H9 (cell line): ENCODE data around the gene LY6G5B. TPM values are rescaled to one million over a fixed set of nuclear protein-coding genes. Genes with fewer than 3 reads are reported as not detected.
A peak's percentile ranks its signal among the peaks of the same experiment; 100 is the strongest.

Experiments used
- DNase-seq: peaks from one replicate; pipeline ENCODE4 v3.0.0-alpha.2; 2017
- H2AFZ ChIP-seq: one replicate; pipeline ENCODE4 v1.6.1; 2013; ENCODE audit warnings: mild to moderate bottlenecking, low read length, control low read depth, moderate library complexity
- H2AK5ac ChIP-seq: 2 replicates; pipeline ENCODE4 v1.6.1; 2013; ENCODE audit warnings: low read length, control low read depth, mixed read lengths; ENCODE audit not compliant: insufficient read length
- H2BK120ac ChIP-seq: one replicate; pipeline ENCODE4 v1.6.1; 2013; ENCODE audit warnings: low read depth, mild to moderate bottlenecking, low read length, control low read depth, inconsistent platforms; ENCODE audit not compliant: poor library complexity, severe bottlenecking
- H2BK12ac ChIP-seq: 2 replicates; pipeline ENCODE4 v1.6.1; 2013; ENCODE audit warnings: low read length, control low read depth, mixed read lengths, low read depth; ENCODE audit not compliant: insufficient read length
- H2BK15ac ChIP-seq: 2 replicates; pipeline ENCODE4 v1.6.1; 2013; ENCODE audit warnings: low read depth, low read length, control low read depth
- H2BK20ac ChIP-seq: one replicate; pipeline ENCODE4 v1.6.1; 2013; ENCODE audit warnings: low read depth, mild to moderate bottlenecking, low read length, control low read depth, inconsistent platforms; ENCODE audit not compliant: poor library complexity, severe bottlenecking
- H2BK5ac ChIP-seq: 2 replicates; pipeline ENCODE4 v1.6.1; 2013; ENCODE audit warnings: low read length, control low read depth, mixed read lengths; ENCODE audit not compliant: insufficient read length
- H3K14ac ChIP-seq: 2 replicates; pipeline ENCODE4 v1.6.1; 2013; ENCODE audit warnings: low read length, control low read depth; ENCODE audit not compliant: insufficient read depth
- H3K18ac ChIP-seq: 2 replicates; pipeline ENCODE4 v1.6.1; 2013; ENCODE audit warnings: low read depth, mild to moderate bottlenecking, mixed read lengths, low read length, control low read depth; ENCODE audit not compliant: insufficient read length
- H3K23ac ChIP-seq: 2 replicates; pipeline ENCODE4 v1.6.1; 2013; ENCODE audit warnings: low read length, control low read depth, mixed read lengths, low read depth; ENCODE audit not compliant: insufficient read length
- H3K23me2 ChIP-seq: 2 replicates; pipeline ENCODE4 v1.6.1; 2013; ENCODE audit warnings: low read depth, mild to moderate bottlenecking, mixed read lengths, low read length, control low read depth; ENCODE audit not compliant: insufficient read length, poor library complexity, severe bottlenecking
- H3K27ac ChIP-seq: 2 replicates; pipeline ENCODE4 v1.5.1; 2013; ENCODE audit warnings: low read length, control low read depth, mixed read lengths, low read depth; ENCODE audit not compliant: insufficient read length
- H3K27me3 ChIP-seq: 2 replicates; pipeline ENCODE4 v1.6.1; 2013; ENCODE audit warnings: low read length, control low read depth, inconsistent platforms; ENCODE audit not compliant: insufficient read depth
- H3K4ac ChIP-seq: 2 replicates; pipeline ENCODE4 v1.6.1; 2013; ENCODE audit warnings: low read depth, mild to moderate bottlenecking, control low read depth, inconsistent platforms, low read length, moderate library complexity
- H3K4me1 ChIP-seq: 2 replicates; pipeline ENCODE4 v1.6.1; 2013; ENCODE audit warnings: low read length, control low read depth, inconsistent platforms; ENCODE audit not compliant: insufficient read depth
- H3K4me2 ChIP-seq: 2 replicates; pipeline ENCODE4 v1.6.1; 2013; ENCODE audit warnings: low read length, control low read depth, mixed read lengths; ENCODE audit not compliant: insufficient read length, insufficient read depth
- H3K56ac ChIP-seq: 2 replicates; pipeline ENCODE4 v1.6.1; 2013; ENCODE audit warnings: low read depth, mild to moderate bottlenecking, mixed read lengths, low read length, control low read depth; ENCODE audit not compliant: insufficient read length
- H3K79me1 ChIP-seq: 2 replicates; pipeline ENCODE4 v1.6.1; 2013; ENCODE audit warnings: low read depth, mild to moderate bottlenecking, moderate library complexity, low read length, control low read depth, inconsistent platforms; ENCODE audit not compliant: insufficient read depth, poor library complexity, severe bottlenecking
- H3K79me2 ChIP-seq: 2 replicates; pipeline ENCODE4 v1.6.1; 2013; ENCODE audit warnings: low read length, control low read depth, inconsistent platforms; ENCODE audit not compliant: insufficient read depth
- H3K9ac ChIP-seq: 2 replicates; pipeline ENCODE4 v1.6.1; 2013; ENCODE audit warnings: low read length, control low read depth, mixed read lengths; ENCODE audit not compliant: insufficient read length; ENCODE audit errors: extremely low read depth
- H3K9me3 ChIP-seq: one replicate; pipeline ENCODE4 v1.6.1; 2013; ENCODE audit warnings: low read depth, low read length, inconsistent platforms; ENCODE audit not compliant: control insufficient read depth
- H3T11ph ChIP-seq: one replicate; pipeline ENCODE4 v1.6.1; 2013; ENCODE audit warnings: mild to moderate bottlenecking, low read length, control low read depth, inconsistent platforms
- H4K20me1 ChIP-seq: one replicate; pipeline ENCODE4 v1.6.1; 2013; ENCODE audit not compliant: control insufficient read depth, insufficient read length, insufficient read depth
- H4K5ac ChIP-seq: 2 replicates; pipeline ENCODE4 v1.6.1; 2013; ENCODE audit warnings: low read depth, mild to moderate bottlenecking, mixed read lengths, low read length, control low read depth; ENCODE audit not compliant: insufficient read length
- H4K8ac ChIP-seq: replicated peaks from 2 replicates; pipeline ENCODE4 v1.6.1; 2013; ENCODE audit warnings: low read length, control low read depth, mixed read lengths, low read depth; ENCODE audit not compliant: insufficient read length
- H4K91ac ChIP-seq: 2 replicates; pipeline ENCODE4 v1.6.1; 2013; ENCODE audit warnings: low read depth, mild to moderate bottlenecking, moderate library complexity, mixed read lengths, low read length, control low read depth; ENCODE audit not compliant: insufficient read length
- H3K27ac Mint-ChIP-seq, 3 experiments: 2 replicates in 2 of 3; 3 replicates in 1 of 3; pipeline ENCODE4 v1.8.0; 2020 to 2021; ENCODE audit warnings: mixed read lengths in 3 of 3, mild to moderate bottlenecking in 1 of 3, moderate library complexity in 1 of 3
- H3K27me3 Mint-ChIP-seq: 2 replicates; pipeline ENCODE4 v1.8.0; 2021; ENCODE audit warnings: low read depth, mild to moderate bottlenecking, moderate library complexity, mixed read lengths
- H3K36me3 Mint-ChIP-seq, 3 experiments: 2 replicates in 2 of 3; 3 replicates in 1 of 3; pipeline ENCODE4 v1.8.0; 2020 to 2021; ENCODE audit warnings: low read depth in 3 of 3, mixed read lengths in 3 of 3; ENCODE audit not compliant: insufficient read depth in 1 of 3
- H3K4me1 Mint-ChIP-seq, 2 experiments: 2 replicates each; pipeline ENCODE4 v1.8.0; 2020; ENCODE audit warnings: mixed read lengths in 2 of 2
- H3K4me3 Mint-ChIP-seq, 2 experiments: 2 replicates in 1 of 2; 3 replicates in 1 of 2; pipeline ENCODE4 v1.8.0; 2020 to 2021; ENCODE audit warnings: mild to moderate bottlenecking in 2 of 2, mixed read lengths in 2 of 2, moderate library complexity in 1 of 2
- H3K9me3 Mint-ChIP-seq, 2 experiments: 2 replicates in 1 of 2; 3 replicates in 1 of 2; pipeline ENCODE4 v1.8.0; 2020; ENCODE audit warnings: mild to moderate bottlenecking in 2 of 2, mixed read lengths in 2 of 2, moderate library complexity in 1 of 2
- WGBS: extraction: QIAGEN DNeasy Blood & Tissue Kit; methylation state at CpG from one replicate; pipeline ENCODE4 v1.1.7; 2013; ENCODE audit warnings: missing lambda C conversion rate, low lambda C conversion rate, mixed read lengths; ENCODE audit not compliant: insufficient read length; ENCODE audit errors: extremely low coverage; 5-methylcytosine and 5-hydroxymethylcytosine counted together
- total RNA-seq: library from RNA; stranded (reverse); gene quantifications from 2 replicates; pipeline ENCODE4 v1.2.1, GENCODE V29; 2021
- TF ChIP-seq, protein P1 (sequence below): fragments of 200-600 bp; sonication (generic); conservative IDR thresholded peaks from 3 replicates; pipeline ENCODE4 v1.8.0; 2021; ENCODE audit warnings: antibody characterized with exemption, mild to moderate bottlenecking

Gene LY6G5B
- total RNA-seq, 1 experiment from 2014 or later: 21.6 TPM

DNA sequence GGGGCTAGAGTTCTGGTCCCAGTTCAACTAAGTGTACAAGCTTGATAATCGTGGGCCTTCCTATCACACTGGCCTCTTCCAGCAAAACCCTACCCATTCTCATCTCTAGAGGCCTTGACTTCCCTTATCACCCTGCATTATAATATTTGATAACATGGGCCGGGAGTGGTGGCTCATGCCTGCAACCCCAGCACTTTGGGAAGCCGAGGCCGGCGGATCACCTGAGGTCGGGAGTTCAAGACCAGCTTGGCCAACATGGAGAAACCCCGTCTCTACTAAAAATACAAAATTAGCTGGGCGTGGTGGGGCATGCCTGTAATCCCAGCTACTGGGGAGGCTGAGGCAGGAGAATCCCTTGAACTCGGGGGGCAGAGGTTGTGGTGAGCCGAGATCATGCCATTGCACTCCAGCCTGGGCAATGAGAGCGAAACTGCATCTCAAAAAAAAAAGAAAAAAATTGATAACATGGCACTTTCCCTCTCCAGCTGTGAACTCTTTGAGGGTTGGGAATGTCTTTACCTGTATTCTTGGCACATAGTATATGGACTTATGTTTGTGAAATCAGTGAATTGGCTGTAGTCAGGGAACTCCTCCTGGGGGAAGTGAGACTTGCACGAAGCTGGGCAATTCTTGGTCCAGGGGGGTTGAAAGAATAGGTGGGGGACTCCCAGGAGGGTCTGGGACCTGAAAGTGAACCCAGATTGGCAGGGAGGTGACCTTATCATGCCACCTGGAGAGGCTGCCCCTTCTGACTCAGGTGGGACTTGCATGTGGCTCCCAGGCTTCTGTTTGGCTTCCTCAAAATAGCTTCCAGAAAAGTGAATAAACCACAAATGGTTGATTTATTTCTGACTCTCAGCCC is 8.3 kb upstream of the LY6G5B start:
- H3K23me2 ChIP-seq: peaks cover 24% of the 10 kb centered on the region
- WGBS: no CpG with 5 or more reads among the region's 12 CpGs
- H3K4ac ChIP-seq: no peak overlapping the region
- peak overlapping the region; percentile 73 for H3K4me2 ChIP-seq
- no peak overlapping the region for H3K56ac ChIP-seq
- no peak overlapping the region for H2AFZ ChIP-seq
- no peaks in the 10 kb centered on the region for H3K27me3 ChIP-seq
- peak overlapping the region; percentile 85 to 95 (median 93) for H3K27ac Mint-ChIP-seq
- no peaks in the 10 kb centered on the region for H3K4me1 ChIP-seq
- H3K14ac ChIP-seq: no peak overlapping the region
- peaks cover 7% of the 10 kb centered on the region; the same call in 1 of the 2 replicates for H3K79me2 ChIP-seq
- H4K20me1 ChIP-seq: no peaks in the 10 kb centered on the region
- H3K9ac ChIP-seq: peak overlapping the region; percentile 58
- no peak overlapping the region for H4K8ac ChIP-seq
- peaks cover 29 to 52% (median 43%) of the 10 kb centered on the region in 3 experiments for H3K36me3 Mint-ChIP-seq
- no peak overlapping the region for H4K91ac ChIP-seq
- H3K27me3 Mint-ChIP-seq: no peaks in the 10 kb centered on the region; the same call in 1 of the 2 replicates
- H2BK20ac ChIP-seq: no peak overlapping the region
- H3K27ac ChIP-seq: no peak overlapping the region
- no peaks in the 10 kb centered on the region for H3K9me3 ChIP-seq
- no peak for DNase-seq
- H3K18ac ChIP-seq: no peak overlapping the region
- H3K9me3 Mint-ChIP-seq: no peaks in the 10 kb centered on the region
- no peak overlapping the region for H2BK12ac ChIP-seq
- H2BK120ac ChIP-seq: no peak overlapping the region
- H2AK5ac ChIP-seq: no peak overlapping the region
- no peak overlapping the region for H3K23ac ChIP-seq
- H4K5ac ChIP-seq: no peak overlapping the region
- TF ChIP-seq, protein P1, sequence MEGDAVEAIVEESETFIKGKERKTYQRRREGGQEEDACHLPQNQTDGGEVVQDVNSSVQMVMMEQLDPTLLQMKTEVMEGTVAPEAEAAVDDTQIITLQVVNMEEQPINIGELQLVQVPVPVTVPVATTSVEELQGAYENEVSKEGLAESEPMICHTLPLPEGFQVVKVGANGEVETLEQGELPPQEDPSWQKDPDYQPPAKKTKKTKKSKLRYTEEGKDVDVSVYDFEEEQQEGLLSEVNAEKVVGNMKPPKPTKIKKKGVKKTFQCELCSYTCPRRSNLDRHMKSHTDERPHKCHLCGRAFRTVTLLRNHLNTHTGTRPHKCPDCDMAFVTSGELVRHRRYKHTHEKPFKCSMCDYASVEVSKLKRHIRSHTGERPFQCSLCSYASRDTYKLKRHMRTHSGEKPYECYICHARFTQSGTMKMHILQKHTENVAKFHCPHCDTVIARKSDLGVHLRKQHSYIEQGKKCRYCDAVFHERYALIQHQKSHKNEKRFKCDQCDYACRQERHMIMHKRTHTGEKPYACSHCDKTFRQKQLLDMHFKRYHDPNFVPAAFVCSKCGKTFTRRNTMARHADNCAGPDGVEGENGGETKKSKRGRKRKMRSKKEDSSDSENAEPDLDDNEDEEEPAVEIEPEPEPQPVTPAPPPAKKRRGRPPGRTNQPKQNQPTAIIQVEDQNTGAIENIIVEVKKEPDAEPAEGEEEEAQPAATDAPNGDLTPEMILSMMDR: no peak
- H2BK15ac ChIP-seq: no peak overlapping the region
- peaks cover 38 to 47% of the 10 kb centered on the region in 2 experiments for H3K4me1 Mint-ChIP-seq
- H2BK5ac ChIP-seq: no peak overlapping the region
- no peak overlapping the region for H3T11ph ChIP-seq
- peaks cover 15% of the 10 kb centered on the region for H3K79me1 ChIP-seq
- H3K4me3 Mint-ChIP-seq: peak overlapping the region; percentile 87 to 92
